ENCODE results near the gene ENAH. TPM values are rescaled to one million over a fixed set of nuclear protein-coding genes. Genes with fewer than 3 reads are reported as not detected.
"Not testable (repeated sequence)": the region's sequence is repeated elsewhere in the genome, so short reads cannot be mapped to it uniquely, and the experiment has no call there.

The ENAH gene
- total and polyA plus RNA-seq, 4 donors: 47.3 to 415 (median 115) TPM

- DNase-seq (peak; percentile 81 to 89), ATAC-seq (ENCODE audit: low FRiP score) (peak; percentile 94)
- H3K4me3 ChIP-seq (ENCODE audit: low read length in 2 of 2): no peak overlapping the region
- no peaks in the 10 kb centered on the region for H3K9me3 ChIP-seq (ENCODE audit: control insufficient read depth, low read length)
- H3K36me3 ChIP-seq (ENCODE audit: control insufficient read depth in 1 of 2, insufficient read depth in 2 of 2, low read length in 1 of 2): no peaks in the 10 kb centered on the region
- no peak overlapping the region for H3K27ac ChIP-seq (ENCODE audit: low read depth in 1 of 2, low read length in 2 of 2)
- 25 to 26% methylated on average over 49 to 50 of the region's 50 CpGs for WGBS, 2 donors
- intact Hi-C loops (cut with DNase I): loop anchor here (1.0 to 5.0 kb wide), 6 partner anchors 297 to 502 kb away; no protein-coding TSS in a partner anchor
- no peaks in the 10 kb centered on the region for H3K4me1 ChIP-seq (ENCODE audit: control insufficient read depth in 1 of 2, insufficient read depth in 2 of 2, low read length in 2 of 2)
- H3K27me3 ChIP-seq (ENCODE audit: control insufficient read depth in 1 of 2, insufficient read depth in 2 of 2, low read length in 1 of 2): no peaks in the 10 kb centered on the region
These were observed 177.7 kb downstream of the ENAH start for GRCh38 chr1:225474986-225475820.

- ATAC-seq (ENCODE audit: low FRiP score) (no peak), DNase-seq (peak; percentile 29 to 60)
- Histone ChIP-seq H3K4me1 (ENCODE audit: control insufficient read depth in 1 of 2, insufficient read depth in 2 of 2, low read length in 2 of 2) (no peaks in the 10 kb centered on the region), H3K36me3 (ENCODE audit: control insufficient read depth in 1 of 2, insufficient read depth in 2 of 2, low read length in 1 of 2) (no peaks in the 10 kb centered on the region), H3K9me3 (ENCODE audit: control insufficient read depth, low read length) (no peaks in the 10 kb centered on the region), H3K27ac (ENCODE audit: low read depth in 1 of 2, low read length in 2 of 2) (no peak overlapping the region), H3K4me3 (ENCODE audit: low read length in 2 of 2) (no peak overlapping the region), H3K27me3 (ENCODE audit: control insufficient read depth in 1 of 2, insufficient read depth in 2 of 2, low read length in 1 of 2) (no peaks in the 10 kb centered on the region)
- intact Hi-C loops (cut with DNase I): loop anchor here (2.0 to 5.0 kb wide), 4 partner anchors 298 to 503 kb away; no protein-coding TSS in a partner anchor
- WGBS, 2 donors: 40 to 41% methylated on average over 13 of the region's 13 CpGs
These were observed 178.4 kb downstream of the ENAH start for GRCh38 chr1:225474439-225474985.

GRCh38 chr1:225473676-225474438 lies 179.1 kb downstream of the ENAH start:
- H3K4me3 ChIP-seq (ENCODE audit: low read length in 2 of 2); H3K27ac ChIP-seq (ENCODE audit: low read depth in 1 of 2, low read length in 2 of 2); H3K36me3 ChIP-seq (ENCODE audit: control insufficient read depth in 1 of 2, insufficient read depth in 2 of 2, low read length in 1 of 2); H3K4me1 ChIP-seq (ENCODE audit: control insufficient read depth in 1 of 2, insufficient read depth in 2 of 2, low read length in 2 of 2); ATAC-seq (ENCODE audit: low FRiP score); H3K9me3 ChIP-seq (ENCODE audit: control insufficient read depth, low read length); H3K27me3 ChIP-seq (ENCODE audit: control insufficient read depth in 1 of 2, insufficient read depth in 2 of 2, low read length in 1 of 2): not testable (repeated sequence)
- intact Hi-C loops (cut with DNase I): loop anchor here (2.0 to 5.0 kb wide), 4 partner anchors 299 to 503 kb away; no protein-coding TSS in a partner anchor
- 92% methylated on average over 26 of the region's 26 CpGs for whole genome bisulfite sequencing, 2 donors
- DNase-seq: peak; percentile 9 to 34

GRCh38 chr1:225473266-225473665 lies 179.7 kb downstream of the ENAH start:
- not testable (repeated sequence) for H3K27me3 ChIP-seq (ENCODE audit: control insufficient read depth in 1 of 2, insufficient read depth in 2 of 2, low read length in 1 of 2); H3K4me1 ChIP-seq (ENCODE audit: control insufficient read depth in 1 of 2, insufficient read depth in 2 of 2, low read length in 2 of 2); ATAC-seq (ENCODE audit: low FRiP score); H3K4me3 ChIP-seq (ENCODE audit: low read length in 2 of 2); H3K9me3 ChIP-seq (ENCODE audit: control insufficient read depth, low read length); H3K27ac ChIP-seq (ENCODE audit: low read depth in 1 of 2, low read length in 2 of 2); H3K36me3 ChIP-seq (ENCODE audit: control insufficient read depth in 1 of 2, insufficient read depth in 2 of 2, low read length in 1 of 2)
- DNase-seq: peak; percentile 27 to 34
- intact Hi-C loops (cut with DNase I): loop anchor here in 1 of 2 donors (5.0 kb wide), 1 partner anchor 504 kb away; no protein-coding TSS in a partner anchor
- 57 to 67% methylated on average over 8 of the region's 8 CpGs for WGBS, 2 donors

GRCh38 chr1:225471453-225472301 lies 181.2 kb downstream of the ENAH start:
- ATAC-seq (ENCODE audit: low FRiP score) (no peak), DNase-seq (peak; percentile 44 to 70)
- Histone ChIP-seq H3K4me1 (ENCODE audit: control insufficient read depth in 1 of 2, insufficient read depth in 2 of 2, low read length in 2 of 2) (no peaks in the 10 kb centered on the region), H3K4me3 (ENCODE audit: low read length in 2 of 2) (no peak overlapping the region), H3K27me3 (ENCODE audit: control insufficient read depth in 1 of 2, insufficient read depth in 2 of 2, low read length in 1 of 2) (no peaks in the 10 kb centered on the region), H3K36me3 (ENCODE audit: control insufficient read depth in 1 of 2, insufficient read depth in 2 of 2, low read length in 1 of 2) (no peaks in the 10 kb centered on the region), H3K27ac (ENCODE audit: low read depth in 1 of 2, low read length in 2 of 2) (no peak overlapping the region), H3K9me3 (ENCODE audit: control insufficient read depth, low read length) (no peaks in the 10 kb centered on the region)
- 83 to 85% methylated on average over 29 of the region's 29 CpGs for WGBS, 2 donors
- intact Hi-C loops (cut with DNase I): loop anchor here in 1 of 2 donors (5.0 kb wide), 1 partner anchor 506 kb away; no protein-coding TSS in a partner anchor

- ATAC-seq (ENCODE audit: low FRiP score) (no peak), DNase-seq (no peak)
- H3K4me1 ChIP-seq (ENCODE audit: control insufficient read depth in 1 of 2, insufficient read depth in 2 of 2, low read length in 2 of 2): no peaks in the 10 kb centered on the region
- H3K4me3 ChIP-seq (ENCODE audit: low read length in 2 of 2): no peak overlapping the region
- H3K27ac ChIP-seq (ENCODE audit: low read depth in 1 of 2, low read length in 2 of 2): no peak overlapping the region
- H3K36me3 ChIP-seq (ENCODE audit: control insufficient read depth in 1 of 2, insufficient read depth in 2 of 2, low read length in 1 of 2): no peaks in the 10 kb centered on the region
- no peaks in the 10 kb centered on the region for H3K9me3 ChIP-seq (ENCODE audit: control insufficient read depth, low read length)
- no peaks in the 10 kb centered on the region for H3K27me3 ChIP-seq (ENCODE audit: control insufficient read depth in 1 of 2, insufficient read depth in 2 of 2, low read length in 1 of 2)
- WGBS, 2 donors: 78 to 79% methylated on average over 8 of the region's 8 CpGs
- intact Hi-C loops (cut with DNase I): loop anchor here in 1 of 2 donors (5.0 kb wide), 1 partner anchor 506 kb away; no protein-coding TSS in a partner anchor
These were observed 181.8 kb downstream of the ENAH start for GRCh38 chr1:225471109-225471452.

- 79 to 81% methylated on average over 25 of the region's 25 CpGs for WGBS, 2 donors
- intact Hi-C loops (cut with DNase I): loop anchor here in 1 of 2 donors (5.0 kb wide), 1 partner anchor 507 kb away; no protein-coding TSS in a partner anchor
- no peak overlapping the region for H3K27ac ChIP-seq (ENCODE audit: low read depth in 1 of 2, low read length in 2 of 2)
These were observed 182.5 kb downstream of the ENAH start for GRCh38 chr1:225470211-225471108.

More at GRCh38 chr1:225470211-225471108, 182.5 kb downstream of the ENAH start:
- peak; percentile 32 to 70 for DNase-seq
- Histone ChIP-seq H3K27me3 (ENCODE audit: control insufficient read depth in 1 of 2, insufficient read depth in 2 of 2, low read length in 1 of 2) (no peaks in the 10 kb centered on the region), H3K4me1 (ENCODE audit: control insufficient read depth in 1 of 2, insufficient read depth in 2 of 2, low read length in 2 of 2) (no peaks in the 10 kb centered on the region), H3K4me3 (ENCODE audit: low read length in 2 of 2) (no peak overlapping the region), H3K9me3 (ENCODE audit: control insufficient read depth, low read length) (no peaks in the 10 kb centered on the region), H3K36me3 (ENCODE audit: control insufficient read depth in 1 of 2, insufficient read depth in 2 of 2, low read length in 1 of 2) (no peaks in the 10 kb centered on the region)
- no peak for ATAC-seq (ENCODE audit: low FRiP score)
